ENCODE results near the gene SARDH. TPM values are rescaled to one million over a fixed set of nuclear protein-coding genes. Genes with fewer than 3 reads are reported as not detected.

SARDH gene
- total and polyA plus RNA-seq, 2 of the 8 experiments (the other 6 are each of a cell fraction or from before 2014, with no cell fraction given) = 6.4 to 7.4 TPM

- Histone ChIP-seq H3K79me2 (ENCODE audit: control insufficient read depth in 1 of 2, insufficient read depth in 2 of 2, low read length in 2 of 2) (no peaks in the 10 kb centered on the region), H3K4me2 (ENCODE audit: insufficient read depth in 1 of 2, low read depth in 2 of 2, low read length in 2 of 2) (no peak overlapping the region), H2AFZ (ENCODE audit: low read length) (no peak overlapping the region), H3K23ac (ENCODE audit: insufficient read length) (no peak overlapping the region), H4K8ac (ENCODE audit: extremely low read depth, insufficient read depth, low read length) (no peak overlapping the region), H3K18ac (ENCODE audit: extremely low read depth, low read length) (no peak overlapping the region), H3K36me3 (ENCODE audit: control insufficient read depth in 2 of 4, insufficient read depth in 4 of 4, low read length in 3 of 4) (no peaks in the 10 kb centered on the region), H3K4me3 (ENCODE audit: extremely low read depth in 1 of 4, insufficient read depth in 2 of 4, low read depth in 3 of 4, low read length in 4 of 4) (no peak overlapping the region), H2BK120ac (replicated peaks; ENCODE audit: low read depth, low read length) (no peak overlapping the region), H2BK5ac (ENCODE audit: low read depth, low read length) (no peak overlapping the region), H4K20me1 (replicated peaks in 1 of 2; ENCODE audit: control insufficient read depth in 1 of 2, insufficient read depth in 2 of 2, low read length in 2 of 2) (peaks cover 0 to 1% of the 10 kb centered on the region in 2 experiments), H3K79me1 (ENCODE audit: low read depth, low read length) (no peaks in the 10 kb centered on the region), H3K4me1 (replicated peaks in 1 of 4; ENCODE audit: control insufficient read depth in 3 of 4, insufficient read depth in 4 of 4, low read length in 3 of 4) (peaks cover 0 to 13% (median 10%) of the 10 kb centered on the region in 4 experiments; a peak in 5 of 7 replicates), H2AK5ac (ENCODE audit: low read depth, low read length) (no peak overlapping the region), H3K14ac (ENCODE audit: insufficient read length) (no peak overlapping the region), H3K4ac (replicated peaks; ENCODE audit: insufficient read length, low read depth, low read length) (no peak overlapping the region), H3K56ac (replicated peaks; ENCODE audit: insufficient read length, low read depth, low read length) (no peak overlapping the region), H3K9ac (replicated peaks in 1 of 4; ENCODE audit: extremely low read depth in 1 of 4, low read depth in 3 of 4, low read length in 3 of 4) (no peak overlapping the region), H2BK15ac (ENCODE audit: low read length) (no peak overlapping the region), H2BK12ac (ENCODE audit: low read depth, low read length) (no peak overlapping the region), H3K9me3 (ENCODE audit: insufficient read depth in 2 of 2, low read depth in 1 of 2, low read length in 1 of 2) (no peaks in the 10 kb centered on the region), H3K27me3 (replicated peaks in 1 of 4; ENCODE audit: control insufficient read depth in 3 of 4, extremely low read depth in 1 of 4, insufficient read depth in 3 of 4, low read length in 3 of 4) (no peaks in the 10 kb centered on the region; a peak in 2 of 7 replicates), H3K23me2 (ENCODE audit: low read depth, low read length) (no peaks in the 10 kb centered on the region), H4K91ac (replicated peaks; ENCODE audit: insufficient read length, low read length) (no peak overlapping the region), H4K5ac (ENCODE audit: insufficient read length, low read depth, low read length) (no peak overlapping the region), H3K27ac (ENCODE audit: low read depth, low read length) (no peak overlapping the region), H2BK20ac (ENCODE audit: low read length) (no peak overlapping the region)
- FAIRE-seq = no peak
- POLR2A ChIA-PET (ENCODE audit: partially characterized antibody) = no interaction called here
- CTCF ChIA-PET (ENCODE audit: partially characterized antibody) = interaction anchor here (1.0 to 2.4 kb wide), 2 partner anchors 22 to 128 kb away, joined by 3 to 17 read pairs; no protein-coding TSS in a partner anchor
- no peak for DNase-seq (ENCODE audit: low read depth in 1 of 2, low spot score in 2 of 2)
- 92% methylated on average over 23 of the region's 23 CpGs; no CpG with 5 or more reads in 1 of the 2 experiments for WGBS, 2 experiments (ENCODE audit: extremely low coverage in 1 of 2, insufficient coverage in 1 of 2, insufficient read length in 1 of 2, insufficient replicate concordance in 2 of 2, low coverage in 1 of 2, low lambda C conversion rate in 2 of 2, missing lambda C conversion rate in 1 of 2)
- TF ChIP-seq KDM1A (IDR thresholded peaks at IDR 0.05; ENCODE audit: borderline replicate concordance, low read length) (no peak), PHF8 (conservative IDR thresholded peaks at IDR 0.05; ENCODE audit: low read depth, low read length) (no peak)
Observed at GRCh38 chr9:133704711-133705181, 33.4 kb downstream of the SARDH start.
